NCI-H2196 treated with DMSO at 0.1 percent for 48 hours (cell line): ENCODE results near the gene PPP1R3E.

ENCODE experiments used
- DNase-seq: peaks from one replicate; lab custom pipeline; 2025; ENCODE audit not compliant: unreplicated experiment; lab: John Stamatoyannopoulos, UW

The PPP1R3E gene

DNA sequence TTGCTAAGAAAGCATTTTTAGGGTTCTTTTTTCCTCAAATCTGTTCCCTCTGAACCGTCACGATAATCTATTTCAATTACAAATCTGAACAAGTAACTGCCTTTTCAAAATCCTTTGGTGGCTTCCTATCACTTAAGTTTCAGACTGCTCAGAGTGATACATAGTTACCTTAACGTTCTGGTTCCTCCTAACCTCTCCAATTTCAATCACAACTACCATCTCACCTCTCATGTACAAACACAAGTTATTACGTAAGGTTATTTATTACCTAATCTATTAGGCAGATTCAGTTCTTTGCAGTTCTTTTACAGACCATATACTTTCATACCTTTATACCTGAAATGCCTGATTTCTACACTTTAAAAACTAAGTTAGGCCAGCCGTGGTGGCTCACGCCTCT is 52.8 kb downstream of the PPP1R3E start:
- no peak for DNase-seq

DNA sequence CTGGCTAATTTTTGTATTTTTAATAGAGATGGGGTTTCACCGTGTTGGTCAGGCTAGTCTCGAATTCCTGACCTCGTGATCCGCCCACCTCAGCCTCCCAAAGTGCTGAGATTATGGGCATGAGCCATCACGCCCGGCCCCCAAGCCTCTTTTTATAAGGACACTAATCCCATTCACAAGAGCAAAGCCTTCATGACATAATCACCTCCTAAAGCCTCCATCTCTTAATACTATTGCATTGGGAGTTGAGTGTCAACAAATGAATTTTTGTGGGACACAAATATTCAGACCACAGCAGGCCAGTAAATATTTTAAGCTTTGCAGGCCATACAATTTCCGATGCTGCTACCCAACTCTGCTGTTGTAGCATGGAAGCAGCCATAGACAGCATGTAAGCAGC is 54.1 kb downstream of the PPP1R3E start:
- no peak for DNase-seq
